Right cardiac atrium (tissue), 5 donors: ENCODE data around the gene HTATIP2. TPM values are rescaled to one million over a fixed set of nuclear protein-coding genes. Genes with fewer than 3 reads are reported as not detected.
"Not testable (repeated sequence)": the region's sequence is repeated elsewhere in the genome, so short reads cannot be mapped to it uniquely, and the experiment has no call there.

Source experiments
- ATAC-seq, 2 donors: fragments of 200-7000 bp; cut with Tn5 transposase; one replicate each; pipeline versions ENCODE4 v1.8.0 to v1.9.1; 2020; ENCODE audit warnings: moderate library complexity in 2 of 2, mild to moderate bottlenecking in 1 of 2
- DNase-seq, 3 donors: peaks; one replicate each; pipeline ENCODE4 v3.0.0-alpha.2; 2020
- H3K27ac ChIP-seq: one replicate; pipeline ENCODE4 v1.5.1; 2013; ENCODE audit warnings: mild to moderate bottlenecking, low read length, control low read depth, moderate library complexity
- H3K27me3 ChIP-seq: one replicate; pipeline ENCODE4 v1.6.1; 2013; ENCODE audit not compliant: control insufficient read depth, insufficient read depth
- H3K4me1 ChIP-seq: one replicate; pipeline ENCODE4 v1.6.1; 2013; ENCODE audit warnings: low read length; ENCODE audit not compliant: control insufficient read depth, insufficient read depth
- H3K4me3 ChIP-seq: one replicate; pipeline ENCODE4 v1.5.1; 2013; ENCODE audit warnings: low read length, control low read depth
- H3K9me3 ChIP-seq: one replicate; pipeline ENCODE4 v1.6.1; 2013; ENCODE audit warnings: low read length; ENCODE audit not compliant: control insufficient read depth
- WGBS: extraction: QIAGEN DNeasy Blood & Tissue Kit; methylation state at CpG from one replicate; pipeline ENCODE4 v1.1.7; 2013; 5-methylcytosine and 5-hydroxymethylcytosine counted together
- intact Hi-C, 4 donors: fragments of 100-400 bp; cut with DNase I; formaldehyde crosslinking; loops; one replicate each; pipeline versions ENCODE4 v1.11.0 to v1.14.0; 2022 to 2023
- polyA plus RNA-seq: library from polyadenylated mRNA; stranded (reverse); fragments of 200-250 nt; gene quantifications from one replicate; pipeline ENCODE4 v1.2.3, GENCODE V29; 2013
- total RNA-seq, 4 donors: library from RNA; stranded (reverse); fragmentation: NEBNext Ultra II Directional; extraction: Animal tissue kit (Norgen Biotek cat#: 25700); gene quantifications; one replicate each; pipeline ENCODE4 v1.2.1, GENCODE V29; 2021
- donor health status: healthy with polysubstance abuse.
- donor health status: DM: no; HTN: yes; CAD: no.
- donor health status: DM: no; HTN: no; CAD: no.
- donor health status: DM: no; HTN: yes; CAD: no; lungs with severe emphysema.
- donor health status: DM: yes; HTN: yes; CAD: no.

Gene HTATIP2
- total and polyA plus RNA-seq, 5 donors, result 12.7 to 22.0 (median 17.3) TPM

DNA sequence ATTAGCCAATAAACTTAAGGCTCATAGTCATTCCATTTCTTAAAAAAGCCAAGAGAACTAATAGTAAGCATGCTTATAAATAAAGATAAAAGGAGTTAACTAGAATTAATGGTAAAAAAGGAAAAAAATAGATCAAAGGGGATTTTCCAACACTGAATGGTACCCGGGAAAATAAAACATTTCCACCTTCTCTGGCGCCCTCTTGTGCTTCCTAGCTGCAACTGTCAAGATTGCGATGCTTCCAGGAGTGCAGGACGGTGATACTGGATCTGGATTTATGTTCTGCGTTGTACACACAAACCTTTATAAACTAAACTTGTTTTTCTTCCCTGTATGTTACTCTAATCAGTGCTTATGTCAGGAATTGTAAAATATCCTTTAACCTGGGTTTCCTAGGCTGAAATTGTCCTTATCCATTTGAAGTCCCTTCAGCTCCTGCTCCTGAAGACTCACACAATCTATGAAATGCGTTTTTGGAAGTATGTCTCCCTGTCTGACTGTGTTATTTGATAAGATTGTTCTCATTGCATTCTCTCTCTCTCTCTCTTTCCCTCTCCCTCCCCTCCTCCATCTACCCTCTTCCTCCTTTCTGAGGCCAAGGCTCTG is 9.6 kb upstream of the HTATIP2 start:
- Histone ChIP-seq H3K27me3 (no peaks in the 10 kb centered on the region), H3K4me1 (no peaks in the 10 kb centered on the region), H3K27ac (no peak overlapping the region), H3K9me3 (no peaks in the 10 kb centered on the region), H3K4me3 (no peak overlapping the region)
- no peak for DNase-seq
- WGBS, result 6% methylated on average over 6 of the region's 6 CpGs
- intact Hi-C loops, result loop anchor here (5.0 to 10.0 kb wide), 4 partner anchors 222 to 409 kb away; no protein-coding TSS in a partner anchor
- ATAC-seq, result peak; percentile 31 to 70

DNA sequence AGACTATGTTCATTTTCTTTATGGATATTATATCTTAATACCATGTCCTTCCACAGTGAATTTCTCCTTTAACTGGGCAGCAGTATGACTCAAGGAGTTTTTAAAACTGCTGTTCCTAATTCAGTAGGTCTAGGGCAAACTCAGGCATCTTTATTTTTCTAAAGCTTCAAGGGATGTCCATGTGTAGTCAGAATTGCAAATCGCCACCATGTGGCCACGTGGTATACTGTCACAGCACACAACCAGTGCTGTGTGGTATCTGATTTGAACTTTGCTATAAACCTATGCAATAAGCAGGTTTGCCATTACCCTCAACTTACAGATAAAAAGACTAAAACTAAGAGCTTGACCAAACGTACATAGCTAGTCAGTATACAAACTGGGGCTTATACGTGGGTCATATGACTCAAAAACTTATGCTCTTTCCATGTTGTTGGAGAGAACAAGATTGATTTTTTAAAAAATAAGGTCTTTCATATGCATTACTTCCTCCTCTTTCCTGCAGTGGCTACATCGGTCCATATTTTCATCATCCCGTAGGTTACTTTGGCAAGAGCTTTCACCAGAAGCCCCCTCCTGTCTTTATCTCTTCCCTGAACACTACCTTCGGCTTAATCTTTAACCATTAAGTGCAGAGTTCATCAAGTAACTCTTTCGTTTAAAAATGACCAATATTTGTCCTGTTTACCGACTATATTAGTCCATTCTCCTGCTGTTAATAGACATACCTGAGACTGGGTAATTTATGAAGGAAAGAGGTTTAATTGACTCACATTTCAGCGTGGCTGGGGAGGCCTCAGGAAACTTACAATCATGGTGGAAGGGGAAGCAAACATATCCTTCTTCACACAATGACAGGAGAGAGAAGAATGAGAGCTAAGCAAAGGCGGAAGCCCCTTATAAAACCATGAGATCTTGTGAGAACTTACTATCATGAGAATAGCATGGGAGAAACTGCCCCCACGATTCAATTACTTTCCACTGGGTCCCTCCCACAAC is 8.0 kb upstream of the HTATIP2 start:
- ATAC-seq (peak in 1 of 2 donors; percentile 66), DNase-seq (no peak)
- no peaks in the 10 kb centered on the region for H3K9me3 ChIP-seq
- H3K27me3 ChIP-seq, result no peaks in the 10 kb centered on the region
- intact Hi-C loops, result loop anchor here in 2 of 4 donors (10.0 kb wide), 2 partner anchors 231 to 411 kb away; no protein-coding TSS in a partner anchor
- no peak overlapping the region for H3K4me3 ChIP-seq
- 51% methylated on average over 12 of the region's 12 CpGs for WGBS
- H3K4me1 ChIP-seq, result no peaks in the 10 kb centered on the region
- H3K27ac ChIP-seq, result no peak overlapping the region

DNA sequence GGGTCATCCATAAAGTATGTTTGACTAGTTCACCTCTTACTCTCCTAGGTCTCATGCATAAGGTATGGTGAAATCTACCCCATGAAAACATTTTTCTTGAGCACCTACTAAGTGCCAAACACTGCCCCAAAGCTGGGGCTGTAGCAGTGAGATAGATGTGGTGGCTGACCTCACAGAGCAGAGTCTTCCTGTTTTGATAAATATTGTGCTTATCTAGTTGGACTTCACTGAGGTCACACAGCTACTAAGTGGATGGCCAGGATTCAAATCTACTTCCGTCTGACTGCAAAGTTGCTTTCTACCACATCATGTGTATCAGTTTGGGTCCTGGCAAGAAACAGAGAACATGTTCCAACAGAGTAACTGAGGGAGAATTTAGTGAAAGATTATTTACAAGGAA is 6.4 kb upstream of the HTATIP2 start:
- no peaks in the 10 kb centered on the region for H3K4me1 ChIP-seq
- H3K27ac ChIP-seq, result no peak overlapping the region
- no peaks in the 10 kb centered on the region for H3K27me3 ChIP-seq
- intact Hi-C loops, result loop anchor here in 2 of 4 donors (10.0 kb wide), 2 partner anchors 232 to 412 kb away; no protein-coding TSS in a partner anchor
- DNase-seq, result no peak
- no peaks in the 10 kb centered on the region for H3K9me3 ChIP-seq
- H3K4me3 ChIP-seq, result no peak overlapping the region
- ATAC-seq, result peak in 1 of 2 donors; percentile 30
- 9% methylated on average over 1 of the region's 1 CpG for WGBS

DNA sequence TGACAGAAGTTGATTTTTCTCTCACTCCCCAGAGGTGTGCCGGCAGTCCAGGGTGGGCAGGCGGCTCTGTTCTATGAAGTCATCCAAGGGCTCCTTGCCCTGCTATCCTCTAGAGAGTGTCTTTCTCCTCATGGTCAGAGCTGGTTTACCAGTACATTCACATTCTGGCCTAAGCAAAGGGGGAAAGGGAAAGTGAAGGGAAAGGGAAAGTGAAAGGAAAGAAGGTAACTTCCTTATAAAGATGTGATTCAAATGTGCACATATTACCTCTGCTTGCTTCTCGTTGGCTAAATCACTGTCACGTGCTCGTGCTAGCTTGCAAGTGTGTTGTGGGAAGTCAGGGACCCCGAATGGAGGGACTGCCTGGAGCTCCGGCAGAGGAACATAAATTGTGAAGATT is 2.9 kb upstream of the HTATIP2 start:
- no peaks in the 10 kb centered on the region for H3K9me3 ChIP-seq
- peaks cover 3% of the 10 kb centered on the region for H3K4me1 ChIP-seq
- WGBS, result 64% methylated on average over 7 of the region's 7 CpGs
- ATAC-seq, result no peak
- H3K27me3 ChIP-seq, result no peaks in the 10 kb centered on the region
- H3K4me3 ChIP-seq, result no peak overlapping the region
- intact Hi-C loops, result no loop called here
- DNase-seq, result no peak
- H3K27ac ChIP-seq, result no peak overlapping the region

DNA sequence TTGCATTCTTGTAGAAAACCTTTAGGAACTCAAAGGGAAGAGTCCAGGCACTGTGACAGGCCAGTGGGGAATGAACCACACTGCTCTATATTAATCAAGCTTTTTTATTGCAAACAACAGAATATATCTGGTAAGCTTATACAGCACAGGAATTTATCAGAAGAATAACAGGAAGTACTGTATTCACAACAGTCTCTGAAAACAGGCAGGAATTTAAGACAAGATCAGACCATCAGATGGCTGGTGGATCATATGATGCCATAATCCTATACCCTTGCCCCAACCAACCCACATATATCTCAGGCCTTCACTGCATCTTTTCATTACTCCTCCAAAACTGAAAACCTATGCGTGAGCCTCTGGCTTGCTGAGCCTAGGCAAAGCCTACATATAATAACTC is 1.0 kb upstream of the HTATIP2 start:
- Histone ChIP-seq H3K27me3 (no peaks in the 10 kb centered on the region), H3K9me3 (no peaks in the 10 kb centered on the region), H3K27ac (no peak overlapping the region), H3K4me3 (no peak overlapping the region), H3K4me1 (peaks cover 3% of the 10 kb centered on the region)
- ATAC-seq, result no peak
- intact Hi-C loops, result no loop called here
- no peak for DNase-seq
- 0% methylated on average over 1 of the region's 1 CpG for WGBS

DNA sequence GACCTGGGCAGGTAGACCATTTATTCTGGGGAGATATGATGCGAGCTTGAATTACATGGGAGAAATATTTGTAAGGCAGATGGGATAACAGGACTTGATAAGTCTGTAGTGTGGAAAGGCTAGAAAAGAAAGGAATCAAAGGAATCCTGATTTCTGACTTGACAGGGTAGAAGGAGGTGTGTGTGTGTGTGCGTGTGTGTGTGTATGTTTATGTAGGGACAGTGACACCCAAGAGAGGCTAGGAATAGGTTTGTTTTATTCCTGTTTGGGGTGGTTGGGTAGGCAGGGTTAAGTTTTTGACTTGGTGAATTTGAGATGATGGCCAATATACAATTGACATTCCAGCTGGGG is 390 bp upstream of the HTATIP2 start:
- ATAC-seq (peak in 1 of 2 donors; percentile 4), DNase-seq (no peak)
- Histone ChIP-seq H3K9me3 (no peaks in the 10 kb centered on the region), H3K27me3 (no peaks in the 10 kb centered on the region), H3K4me3 (peak overlapping the region; percentile 78), H3K27ac (no peak overlapping the region), H3K4me1 (peaks cover 3% of the 10 kb centered on the region)
- 82% methylated on average over 2 of the region's 2 CpGs for WGBS
- intact Hi-C loops, result no loop called here

DNA sequence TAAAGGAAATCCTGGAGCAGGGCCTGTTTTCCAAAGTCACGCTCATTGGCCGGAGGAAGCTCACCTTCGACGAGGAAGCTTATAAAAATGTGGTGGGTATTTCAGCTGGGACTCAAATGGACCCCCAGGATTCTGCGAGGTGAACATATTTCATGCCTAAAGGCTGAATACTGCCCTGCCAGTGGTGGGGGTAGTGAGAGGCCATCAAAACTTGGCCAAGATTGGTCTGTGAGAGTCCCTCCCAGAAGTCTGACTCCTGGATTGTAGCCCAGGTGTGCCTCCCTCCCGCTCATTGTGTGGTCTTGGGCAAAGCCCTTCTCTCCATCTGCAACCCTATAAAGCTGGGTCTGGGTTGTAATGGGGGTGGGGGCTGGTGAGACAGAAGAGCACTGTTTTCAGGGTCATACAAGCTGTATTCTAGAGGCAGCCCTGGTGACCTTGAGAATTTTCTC is 853 bp downstream of the HTATIP2 start:
- DNase-seq, result peak in 2 of 3 donors; percentile 42 to 49

DNA sequence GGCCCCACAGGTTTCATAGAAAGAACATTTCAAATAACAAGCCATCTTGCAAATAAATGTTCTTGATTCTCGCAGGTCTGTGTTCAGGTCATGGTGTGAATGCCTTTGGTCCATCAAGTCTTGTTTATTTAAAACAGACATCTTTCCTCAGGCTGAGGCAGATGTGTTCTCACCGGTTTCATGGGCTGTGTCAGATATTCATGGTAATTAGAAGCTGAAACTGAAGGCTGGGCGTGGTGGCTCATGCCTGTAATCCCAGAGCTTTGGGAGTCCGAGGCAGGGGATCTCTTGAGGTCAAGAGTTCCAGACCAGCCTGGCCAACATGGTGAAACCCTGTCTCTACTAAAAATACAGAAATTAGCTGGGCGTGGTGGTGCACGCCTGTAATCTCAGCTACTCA is 2.0 kb downstream of the HTATIP2 start:
- H3K4me1 ChIP-seq, H3K4me3 ChIP-seq, H3K9me3 ChIP-seq, intact Hi-C loops, H3K27ac ChIP-seq, DNase-seq, ATAC-seq, H3K27me3 ChIP-seq: not testable (repeated sequence)
- 96% methylated on average over 6 of the region's 6 CpGs for WGBS

More for the DNA sequence above, 853 bp downstream of the HTATIP2 start:
- ATAC-seq, result peak; percentile 45 to 51
- Histone ChIP-seq H3K4me3 (peak overlapping the region; percentile 78), H3K27ac (peak overlapping the region; percentile 34), H3K9me3 (no peaks in the 10 kb centered on the region), H3K27me3 (no peaks in the 10 kb centered on the region), H3K4me1 (peaks cover 3% of the 10 kb centered on the region)
- intact Hi-C loops, result no loop called here
- 42% methylated on average over 6 of the region's 6 CpGs for WGBS

DNA sequence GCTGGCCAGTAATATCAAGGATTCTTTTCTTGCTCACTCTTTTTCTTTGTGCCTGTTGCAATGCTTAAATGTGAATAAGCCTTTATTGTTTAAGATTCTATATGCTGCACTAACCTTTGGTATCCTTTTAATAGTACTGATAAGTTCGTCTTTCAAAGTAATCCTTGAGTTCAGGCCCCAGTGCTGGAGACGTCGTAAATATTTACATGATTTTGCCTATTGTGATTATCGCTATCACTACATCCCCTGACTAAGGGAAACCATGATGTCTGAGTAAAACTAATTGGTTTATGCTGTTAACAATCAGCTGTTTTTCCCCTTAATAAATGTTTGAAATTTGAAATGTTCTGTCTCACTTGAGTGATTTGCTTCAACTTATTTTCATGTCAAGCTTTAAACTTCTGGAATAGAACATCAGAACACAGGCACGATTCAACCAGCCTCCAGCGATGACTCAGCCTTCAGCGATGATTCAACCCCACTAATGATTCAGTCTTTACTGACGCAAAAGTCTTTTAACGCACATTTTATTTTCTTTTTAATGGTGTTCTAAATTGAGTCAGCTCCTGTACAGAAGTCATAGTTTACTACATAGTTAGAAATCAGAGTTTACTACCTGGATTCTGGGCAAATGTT is 3.9 kb downstream of the HTATIP2 start:
- no peaks in the 10 kb centered on the region for H3K27me3 ChIP-seq
- peak in 2 of 3 donors; percentile 42 to 67 for DNase-seq
- WGBS, result 74% methylated on average over 9 of the region's 9 CpGs
- ATAC-seq, result no peak
- no peaks in the 10 kb centered on the region for H3K9me3 ChIP-seq
- H3K4me1 ChIP-seq, result peaks cover 3% of the 10 kb centered on the region
- H3K27ac ChIP-seq, result no peak overlapping the region
- intact Hi-C loops, result no loop called here
- no peak overlapping the region for H3K4me3 ChIP-seq

DNA sequence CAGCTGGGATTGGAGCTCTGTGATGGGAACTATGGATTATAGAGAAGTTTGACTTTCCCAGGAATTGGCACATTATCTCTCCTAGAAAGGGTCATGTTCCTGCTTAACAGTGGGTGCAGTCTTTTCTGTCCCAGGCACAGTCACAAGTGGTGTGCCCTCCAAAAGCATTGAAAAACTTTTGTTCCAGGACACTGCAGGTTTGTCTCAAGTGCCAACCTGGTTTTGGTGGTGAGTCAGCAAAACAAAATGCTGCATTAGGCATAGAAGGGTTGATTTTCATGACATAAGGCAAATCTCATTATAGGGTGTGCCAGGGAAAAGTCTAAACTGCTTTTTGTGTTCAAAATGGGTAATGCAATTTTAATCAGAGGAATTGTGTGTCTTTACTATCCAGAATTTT is 4.9 kb downstream of the HTATIP2 start:
- intact Hi-C loops, result no loop called here
- H3K4me1 ChIP-seq, result peaks cover 3% of the 10 kb centered on the region
- no peaks in the 10 kb centered on the region for H3K27me3 ChIP-seq
- H3K4me3 ChIP-seq, result no peak overlapping the region
- DNase-seq (no peak), ATAC-seq (no peak)
- H3K27ac ChIP-seq, result no peak overlapping the region
- no peaks in the 10 kb centered on the region for H3K9me3 ChIP-seq

DNA sequence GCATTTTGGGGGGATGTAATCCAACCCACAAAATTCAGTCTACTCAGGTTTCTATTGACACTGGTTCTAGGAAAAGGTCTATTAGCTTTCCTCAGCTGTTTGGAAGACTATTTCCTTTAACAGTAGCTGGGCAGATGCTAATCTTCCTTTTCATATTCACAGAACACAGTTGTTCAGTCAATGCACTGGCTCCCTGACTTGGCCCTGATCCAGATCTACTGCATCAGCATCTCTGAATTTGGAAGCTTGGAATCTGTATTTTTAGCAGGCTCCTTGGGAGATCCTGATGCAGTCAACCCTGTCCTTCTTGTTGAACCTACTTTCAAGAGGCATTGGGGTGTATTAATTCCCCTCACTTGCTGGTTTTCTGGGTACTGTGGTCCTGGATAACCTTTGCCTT is 6.3 kb downstream of the HTATIP2 start:
- Histone ChIP-seq H3K27ac (no peak overlapping the region), H3K27me3 (no peaks in the 10 kb centered on the region), H3K4me1 (no peaks in the 10 kb centered on the region), H3K4me3 (no peak overlapping the region), H3K9me3 (no peaks in the 10 kb centered on the region)
- no peak for DNase-seq
- intact Hi-C loops, result no loop called here
- ATAC-seq, result no peak
